Amniotic epithelial cell (primary cell): Measurements from ENCODE around the gene WFDC12.
"Not testable (repeated sequence)": the region's sequence is repeated elsewhere in the genome, so short reads cannot be mapped to it uniquely, and the experiment has no call there.

Source experiments
- DNase-seq: peaks from one replicate; pipeline ENCODE4 v3.0.0-alpha.2; 2010; ENCODE audit warnings: low read depth

The WFDC12 gene, protein sequence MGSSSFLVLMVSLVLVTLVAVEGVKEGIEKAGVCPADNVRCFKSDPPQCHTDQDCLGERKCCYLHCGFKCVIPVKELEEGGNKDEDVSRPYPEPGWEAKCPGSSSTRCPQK

DNA sequence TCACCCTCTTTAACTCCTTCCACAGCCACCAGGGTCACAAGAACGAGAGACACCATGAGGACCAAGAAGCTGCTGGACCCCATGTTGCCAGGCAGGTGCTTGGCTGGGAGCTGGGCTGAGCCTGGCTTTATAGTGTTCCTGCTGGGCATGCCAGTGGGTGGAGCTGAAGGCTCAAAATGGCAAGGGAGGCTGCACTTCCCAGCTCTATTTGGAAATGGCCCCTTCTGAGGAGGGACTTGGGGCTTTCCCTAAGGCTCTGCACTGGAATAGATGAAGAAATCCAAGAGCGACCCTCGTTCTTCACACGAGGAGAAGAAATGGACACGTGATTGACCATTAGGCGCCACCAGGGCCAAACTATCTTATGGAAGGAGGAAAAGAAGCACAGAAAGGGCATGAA lies at the start of gene WFDC12:
Gene WFDC12, minus strand, starts transcription at position 101 of the 400 bp plus-strand sequence. Its CDS starts 18 bp downstream, at position 83.
- DNase-seq, result no peak

DNA sequence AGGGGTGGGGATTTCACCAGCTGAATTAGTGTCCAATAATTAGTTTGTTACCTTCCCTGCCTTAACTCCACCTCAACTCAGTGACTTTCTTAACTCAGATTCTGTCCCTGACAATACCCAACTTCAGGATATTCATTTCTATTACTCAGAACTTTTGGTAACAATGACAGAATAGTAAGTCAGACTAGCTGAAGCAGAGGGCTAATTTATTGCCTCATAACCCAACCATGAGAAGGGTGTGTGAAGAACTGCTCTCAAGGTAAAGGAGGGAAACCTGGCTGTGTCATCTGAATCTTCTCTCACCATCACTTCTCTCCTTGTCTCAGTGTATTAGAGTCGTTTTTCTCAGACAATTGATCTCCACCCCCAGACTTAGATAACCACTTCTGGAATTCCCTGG lies 49.3 kb upstream of the WFDC12 start:
- no peak for DNase-seq

DNA sequence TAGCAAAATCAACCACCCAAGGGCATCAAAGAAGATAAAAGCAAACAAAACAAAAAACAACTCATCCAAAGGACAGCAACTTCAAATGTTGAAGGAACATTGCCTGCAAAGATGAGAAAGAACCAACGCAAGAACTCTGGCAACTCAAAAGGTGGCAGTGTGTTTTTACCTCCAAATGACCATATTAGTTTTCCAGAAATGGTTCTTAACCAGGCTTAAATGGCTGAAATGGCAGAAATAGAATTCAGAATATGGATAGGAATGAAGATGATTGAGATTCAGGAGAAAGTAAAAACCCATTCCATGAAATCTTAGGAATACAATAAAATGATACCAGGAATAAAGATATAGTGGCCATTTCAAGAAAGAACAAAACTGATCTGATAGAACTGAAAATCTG lies 40.6 kb upstream of the WFDC12 start:
- DNase-seq, result no peak

DNA sequence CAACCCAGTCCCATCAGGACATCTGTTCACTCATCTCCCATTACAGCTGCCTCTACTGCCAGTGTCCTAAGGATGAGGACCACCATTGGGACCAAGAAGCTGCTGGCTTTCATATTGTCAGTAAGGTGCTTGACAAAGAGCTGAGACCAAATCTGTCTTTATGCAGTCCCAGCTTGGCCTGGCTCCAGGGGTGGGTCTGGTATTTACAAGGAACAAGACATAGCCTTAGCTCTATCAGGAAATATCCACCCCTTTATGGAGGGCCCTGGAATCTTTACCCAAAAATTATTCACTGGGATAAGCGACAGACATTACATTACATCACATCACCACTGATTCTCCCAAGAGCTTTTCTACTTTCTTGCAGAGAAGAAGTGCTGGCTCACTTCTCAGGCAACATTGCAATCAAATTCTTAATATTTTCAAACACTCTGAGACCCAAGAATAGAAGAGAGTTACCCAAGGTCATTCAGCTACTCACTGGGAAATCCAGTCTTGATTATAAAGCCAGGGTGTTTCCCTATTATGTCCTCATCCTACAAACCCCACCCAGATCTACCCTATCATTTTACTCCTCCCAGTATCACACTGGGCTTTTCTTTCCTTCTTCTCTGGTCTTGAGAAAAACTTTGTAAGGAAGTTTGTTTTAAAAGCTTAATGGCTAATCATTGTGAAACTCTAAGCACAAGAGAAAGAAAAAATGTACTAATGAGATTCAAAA lies 39.0 kb upstream of the WFDC12 start:
- no peak for DNase-seq

DNA sequence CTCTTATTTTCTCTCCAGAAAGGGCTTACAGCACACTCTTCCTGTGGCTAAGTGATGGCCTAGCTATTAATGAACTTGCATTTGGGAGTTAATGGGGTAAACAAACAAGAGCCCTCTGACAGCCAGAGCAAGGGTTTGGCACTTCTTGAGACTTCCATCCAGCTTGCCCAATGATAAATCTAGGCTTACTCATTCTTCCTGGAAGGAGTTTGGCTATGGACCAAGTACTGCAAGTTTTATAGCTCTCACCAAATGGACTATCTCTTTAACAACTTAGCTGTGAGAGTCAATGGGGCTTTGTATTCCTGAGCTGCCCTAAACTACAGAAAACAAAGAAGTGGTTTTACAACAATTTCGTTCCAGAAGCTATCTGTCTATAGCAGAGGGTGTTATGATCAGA lies 33.7 kb upstream of the WFDC12 start:
- peak; percentile 86 for DNase-seq

DNA sequence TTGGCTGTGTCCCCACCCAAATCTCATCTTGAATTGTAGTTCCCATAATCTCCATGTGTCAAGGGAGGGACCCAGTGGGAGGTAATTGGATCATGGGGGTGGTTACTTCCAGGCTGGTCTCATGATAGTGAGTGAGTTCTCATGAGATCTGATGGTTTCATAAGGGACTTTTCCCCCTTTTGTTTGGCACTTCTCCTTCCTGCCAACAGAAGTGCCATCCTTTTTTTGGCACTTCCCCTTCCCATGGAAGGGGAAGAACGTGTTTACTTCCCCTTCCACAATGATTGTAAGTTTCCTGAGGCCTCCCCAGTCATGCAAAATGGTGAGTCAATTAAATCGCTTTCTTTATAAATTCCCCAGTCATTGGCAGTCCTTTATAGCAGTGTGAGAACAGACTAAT lies 32.4 kb upstream of the WFDC12 start:
- DNase-seq, result no peak

DNA sequence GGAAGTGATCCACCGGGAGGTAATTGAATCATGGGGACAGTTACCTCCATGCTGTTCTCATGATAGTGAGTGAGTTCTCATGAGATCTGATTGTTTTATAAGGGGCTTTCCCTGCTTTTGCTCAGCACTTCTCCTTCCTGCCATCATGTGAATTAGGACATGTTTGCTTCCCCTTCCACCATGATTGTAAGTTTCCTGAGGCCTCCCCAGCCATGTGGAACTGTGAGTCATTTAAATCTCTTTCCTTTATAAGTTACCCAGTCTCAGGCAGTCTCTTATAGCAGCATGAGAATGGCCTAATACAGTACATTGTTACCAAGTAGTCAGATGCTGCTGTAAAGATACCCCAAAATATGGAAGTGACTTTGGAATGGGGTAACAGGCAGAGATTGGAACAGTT lies 30.5 kb upstream of the WFDC12 start:
- not testable (repeated sequence) for DNase-seq

DNA sequence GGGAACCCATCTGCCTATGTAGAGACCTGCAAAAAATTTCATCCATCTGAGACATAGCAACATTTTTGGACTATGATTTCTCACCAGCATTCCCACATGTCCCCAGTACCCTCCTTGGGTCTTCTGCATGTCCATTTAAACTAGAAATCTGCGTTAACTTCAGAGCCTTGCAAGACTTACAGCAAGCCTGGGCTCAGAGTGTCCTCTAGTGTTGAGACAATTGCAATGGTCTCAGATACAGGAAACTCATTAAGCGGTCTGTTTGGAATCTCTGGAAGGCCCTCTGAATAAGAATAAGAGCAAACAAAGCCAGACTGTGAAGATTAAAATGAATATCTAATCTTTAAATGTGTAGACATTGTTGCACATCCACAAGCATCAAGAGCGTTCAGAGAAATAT lies 29.9 kb upstream of the WFDC12 start:
- DNase-seq, result peak; percentile 8

DNA sequence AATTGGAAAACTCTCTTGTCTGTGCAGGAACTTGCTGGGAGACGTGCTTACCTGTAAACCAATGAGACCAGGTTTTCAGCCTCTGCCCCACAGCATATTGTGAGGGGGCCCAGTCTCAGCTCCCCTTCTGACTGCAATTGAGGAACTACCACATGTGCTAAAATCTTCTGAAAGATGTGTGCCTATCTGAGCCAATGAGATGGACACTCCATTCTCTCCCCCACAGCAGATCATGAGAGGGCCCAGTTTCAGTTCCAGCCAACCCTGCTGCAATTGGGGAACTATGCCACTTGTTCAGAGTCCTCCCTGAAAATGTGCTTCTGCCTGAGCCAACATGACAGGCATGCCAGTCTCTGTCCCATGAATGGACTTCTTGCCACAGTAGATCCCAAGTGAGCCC lies 29.5 kb upstream of the WFDC12 start:
- DNase-seq, result no peak

DNA sequence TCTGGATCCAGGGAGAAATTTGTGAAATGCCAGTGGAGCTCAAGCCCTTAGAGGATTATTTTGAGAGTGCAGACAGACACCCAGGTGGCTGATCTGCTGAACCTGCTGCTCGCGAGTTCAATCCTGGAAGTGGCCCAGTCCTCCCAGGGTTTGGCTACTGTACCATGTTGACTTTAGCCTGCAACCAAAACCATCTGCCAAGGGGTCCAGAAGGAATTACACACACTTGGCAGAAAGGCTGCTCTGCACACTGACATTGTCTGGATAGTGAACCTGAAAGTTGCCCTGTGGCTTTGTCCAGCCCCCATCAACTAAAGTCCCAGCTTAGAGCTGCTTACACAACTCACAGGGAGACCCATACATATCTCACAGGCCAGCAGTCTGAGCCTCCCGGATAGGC lies 28.9 kb upstream of the WFDC12 start:
- no peak for DNase-seq

DNA sequence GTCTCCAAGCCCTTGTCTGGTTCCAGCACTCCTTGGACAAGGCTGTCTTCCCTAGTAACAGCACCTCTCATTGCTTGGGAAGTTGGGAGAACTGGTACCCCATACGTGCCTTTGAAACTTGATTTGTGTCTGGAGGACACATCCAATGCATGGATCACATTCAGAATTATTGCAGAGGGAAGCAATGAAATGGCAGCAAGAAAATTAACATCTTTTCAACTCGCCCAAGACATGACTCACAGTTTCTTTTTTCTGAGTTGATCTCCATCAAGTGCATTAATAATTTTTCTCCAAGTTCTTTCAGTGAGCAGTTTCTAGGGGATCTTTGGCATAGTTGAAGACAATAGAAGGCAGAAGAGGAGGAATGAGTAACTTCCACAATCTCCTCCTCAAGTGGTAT lies 28.1 kb upstream of the WFDC12 start:
- no peak for DNase-seq

DNA sequence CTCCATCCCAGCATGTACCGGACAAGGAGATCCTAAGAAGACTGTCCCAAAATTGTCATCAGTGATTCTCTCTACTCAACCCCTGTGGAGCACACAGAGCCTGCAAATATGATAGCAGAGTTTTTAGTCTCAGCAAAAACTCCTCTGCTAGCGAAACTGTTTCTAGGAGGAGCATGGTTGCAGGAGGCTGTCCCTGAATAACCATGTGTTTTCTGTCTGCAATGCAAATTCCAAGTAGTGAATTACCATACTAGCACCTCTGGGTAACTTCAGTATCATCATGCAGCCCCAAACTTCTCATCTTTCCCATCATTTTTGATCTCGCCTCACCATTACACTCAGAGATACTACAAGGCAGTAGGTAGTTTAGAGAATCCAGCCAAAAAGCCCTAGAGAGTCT lies 24.8 kb upstream of the WFDC12 start:
- no peak for DNase-seq

DNA sequence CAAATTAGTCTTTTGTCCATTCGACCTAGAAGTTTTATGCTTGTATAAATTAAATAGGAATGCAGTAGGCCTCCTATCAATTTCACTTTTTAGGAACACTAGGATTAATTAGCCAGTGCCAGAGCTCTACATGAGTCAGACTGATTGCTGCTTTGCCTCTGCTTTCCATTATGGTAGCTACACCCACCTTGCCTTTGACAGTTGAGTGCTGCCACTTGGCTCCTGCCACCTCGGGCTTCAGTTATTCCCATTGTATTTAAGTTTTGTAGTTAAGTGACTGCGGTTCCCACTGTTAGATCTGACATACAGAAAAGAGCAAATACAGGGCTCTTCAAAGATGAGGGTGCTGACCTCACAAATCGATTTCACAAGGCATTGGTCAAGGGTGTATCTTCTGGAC lies 16.6 kb upstream of the WFDC12 start:
- DNase-seq, result no peak

DNA sequence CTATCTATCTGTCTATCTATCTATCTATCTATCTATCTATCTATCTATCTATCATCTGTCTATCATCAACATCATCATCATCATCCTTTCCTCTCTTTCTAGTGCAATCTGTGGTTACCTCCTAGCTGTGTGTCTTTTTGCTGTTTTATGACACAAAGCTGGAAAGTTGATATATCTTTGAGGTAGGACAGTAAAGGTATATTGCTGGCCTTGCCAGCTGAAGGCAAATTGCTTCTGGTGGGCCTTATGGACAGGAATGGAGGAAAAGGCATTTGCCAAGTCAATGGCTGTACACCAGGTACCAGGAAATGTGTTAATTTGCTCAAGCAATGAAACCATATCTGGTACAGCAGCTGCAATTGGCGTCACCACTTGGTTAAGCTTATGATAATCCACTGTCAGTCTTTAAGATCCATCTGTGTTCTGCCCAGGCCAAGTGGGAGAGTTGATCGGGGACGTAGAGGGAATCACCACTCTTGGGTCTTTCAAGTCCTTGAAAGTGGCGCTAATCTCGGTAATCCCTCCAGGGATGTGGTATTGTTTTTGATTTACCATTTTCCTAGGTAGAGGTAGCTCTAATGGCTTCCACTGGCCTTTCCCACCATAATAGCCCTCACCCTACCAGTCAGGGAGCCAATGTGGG lies 15.6 kb upstream of the WFDC12 start:
- DNase-seq, result not testable (repeated sequence)

DNA sequence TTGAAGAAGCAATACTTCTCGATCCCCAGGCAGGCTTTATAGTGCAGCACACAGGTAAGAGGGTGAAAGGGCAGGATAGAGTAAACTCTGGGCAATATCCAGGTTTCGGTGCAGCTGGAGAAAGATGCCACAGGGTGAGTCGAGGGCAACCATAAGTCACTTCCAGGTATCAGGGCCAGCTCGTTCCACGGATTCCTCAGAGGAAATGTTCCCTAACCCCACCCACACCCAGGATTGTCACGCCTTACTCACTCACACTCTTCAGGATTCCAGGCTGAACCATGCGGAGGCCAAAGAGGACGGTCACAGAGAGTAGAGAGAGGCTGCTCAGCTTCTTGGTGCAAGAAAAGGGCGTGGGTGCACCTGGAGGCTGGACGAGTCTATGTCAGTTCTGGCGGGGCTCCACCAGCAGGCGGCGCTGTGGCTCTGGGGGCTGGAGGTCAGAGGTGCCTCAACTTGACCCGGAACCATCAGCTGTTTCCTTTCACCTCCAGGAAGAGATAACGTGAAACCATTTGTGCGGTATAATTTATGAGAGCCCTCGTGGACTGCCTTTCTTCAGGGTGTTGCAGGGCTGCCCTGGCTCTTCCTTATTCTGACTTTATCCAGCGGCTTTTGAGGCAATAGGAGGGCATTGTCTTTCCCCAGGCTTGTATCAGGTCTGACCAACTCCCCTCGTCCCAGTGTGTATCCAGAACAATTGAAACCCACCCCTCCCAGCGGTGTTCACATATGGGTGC lies 14.5 kb upstream of the WFDC12 start:
- peak; percentile 25 for DNase-seq

DNA sequence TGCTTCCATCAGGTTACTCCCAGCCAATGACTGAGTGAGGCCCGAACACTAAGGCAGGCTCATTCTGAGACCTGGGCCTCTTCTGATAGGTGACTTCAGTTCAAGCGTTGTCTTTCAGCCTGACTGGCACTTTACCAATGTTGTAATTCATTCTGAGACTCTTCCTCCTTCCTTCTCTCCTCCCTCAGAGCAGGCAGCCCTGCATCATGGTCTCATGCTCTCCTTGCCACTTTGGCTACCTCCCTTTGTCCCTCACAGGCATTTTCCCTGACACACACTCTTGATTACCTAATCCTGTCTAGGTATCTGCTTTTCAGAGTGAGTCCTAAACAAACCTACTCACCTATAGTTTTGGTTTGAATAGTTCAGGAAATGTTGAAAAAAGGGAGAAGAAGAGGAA lies 12.6 kb upstream of the WFDC12 start:
- DNase-seq, result no peak

DNA sequence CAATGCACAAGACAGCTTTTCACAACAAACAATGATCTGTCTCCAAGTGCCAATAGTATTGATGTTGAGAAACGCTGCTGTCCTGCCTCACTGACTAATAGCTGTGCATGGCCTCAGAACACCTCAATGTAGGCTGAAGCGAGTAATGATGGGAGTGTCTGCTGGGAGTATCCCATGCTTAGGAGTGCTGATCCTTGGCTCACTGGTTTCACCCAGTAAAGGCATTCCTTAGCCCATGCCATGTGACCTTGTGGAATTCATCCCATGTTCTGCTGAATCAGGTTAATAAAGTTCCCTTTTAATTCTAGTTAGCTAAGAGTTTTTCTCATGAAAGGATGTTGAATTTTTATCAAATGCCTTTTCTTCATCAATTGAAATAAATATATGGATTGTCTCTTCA lies 3.8 kb upstream of the WFDC12 start:
- peak; percentile 41 for DNase-seq

DNA sequence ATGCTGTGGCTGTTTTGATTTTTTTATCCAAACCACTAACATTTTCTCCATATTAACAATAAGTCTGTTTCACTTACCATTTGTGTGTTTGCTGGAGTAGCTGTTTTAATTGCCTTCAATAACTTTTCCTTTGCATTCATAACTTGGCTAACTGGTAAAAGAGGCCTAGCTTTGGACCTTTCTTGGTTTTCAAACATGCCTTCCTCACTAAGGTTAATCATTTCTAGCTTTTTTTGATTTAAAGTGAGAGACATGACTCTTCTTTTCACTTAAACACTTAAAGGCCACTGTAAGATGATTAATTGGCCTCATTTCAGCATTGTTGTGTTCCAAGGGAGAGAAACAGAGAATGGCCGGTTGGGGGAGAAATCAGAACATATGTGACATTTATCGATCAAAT lies 2.9 kb downstream of the WFDC12 start:
- DNase-seq, result no peak

DNA sequence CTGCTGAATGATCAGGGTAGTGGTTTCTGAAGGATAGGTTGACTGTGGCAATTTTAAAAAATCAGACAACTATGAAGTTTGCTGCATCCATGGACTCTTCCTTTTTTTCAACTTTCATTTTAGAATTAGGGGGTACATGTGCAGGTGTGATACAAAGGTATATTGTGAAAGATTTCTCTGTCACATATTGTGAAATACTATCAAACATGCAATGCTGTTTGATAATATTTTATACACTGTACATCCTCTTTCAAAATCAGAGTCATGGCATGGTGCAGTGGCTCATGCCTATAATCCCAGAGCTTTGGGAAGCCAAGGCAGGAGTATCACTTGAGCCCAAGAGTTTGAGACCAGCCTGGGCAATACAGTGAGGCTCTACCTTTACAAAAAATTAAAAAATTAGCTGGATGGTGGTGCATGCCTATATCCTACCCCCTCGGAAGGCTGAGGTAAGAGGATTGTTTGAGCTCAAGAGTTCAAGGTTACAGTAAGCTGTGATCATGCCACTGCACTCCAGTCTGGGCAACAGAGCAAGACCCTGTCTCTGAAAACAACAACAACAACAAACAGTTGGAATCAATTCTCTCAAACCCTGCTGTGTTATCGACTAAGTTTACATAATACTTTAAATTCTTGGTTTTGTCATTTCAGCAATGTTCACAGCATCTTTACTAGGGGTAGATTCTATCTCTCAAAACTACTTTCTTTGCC lies 4.6 kb downstream of the WFDC12 start:
- DNase-seq, result no peak

DNA sequence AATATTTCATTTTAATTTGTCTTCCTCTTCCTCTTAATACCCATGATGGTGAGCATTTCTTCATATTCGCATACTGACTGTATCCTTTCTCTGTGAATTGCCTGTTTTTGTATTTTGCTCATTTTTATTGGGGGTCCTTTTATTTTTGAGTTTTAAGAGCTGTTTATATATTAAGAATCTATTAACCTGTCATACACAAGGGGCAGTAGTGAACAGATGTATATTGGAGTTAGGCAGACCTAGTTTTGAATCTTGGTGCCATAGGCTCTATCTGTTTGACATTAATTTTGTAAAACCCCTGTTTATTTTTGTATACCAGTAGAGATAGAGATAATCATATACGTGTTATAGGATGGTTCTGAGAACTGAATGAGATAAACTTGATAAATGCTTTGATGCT lies 6.2 kb downstream of the WFDC12 start:
- no peak for DNase-seq

DNA sequence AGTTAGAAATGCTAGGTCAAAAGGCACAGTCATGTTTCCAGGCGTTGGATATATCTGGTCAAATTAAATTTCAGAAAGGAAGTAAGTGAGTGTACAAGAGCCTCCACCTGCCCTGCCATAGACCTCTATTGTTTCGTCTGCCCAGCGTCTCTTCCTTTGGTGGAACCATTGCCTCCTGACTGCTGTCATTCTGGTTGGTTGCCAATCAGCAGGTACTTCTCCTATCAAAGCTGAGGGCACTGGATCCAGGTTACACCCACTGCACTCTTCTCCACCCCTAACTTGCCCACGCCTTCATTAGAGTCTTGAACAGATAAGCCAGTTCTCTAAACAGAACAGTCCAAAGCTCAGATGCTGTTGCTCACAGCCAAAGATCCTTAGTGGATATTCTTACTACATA lies 6.7 kb downstream of the WFDC12 start:
- no peak for DNase-seq

DNA sequence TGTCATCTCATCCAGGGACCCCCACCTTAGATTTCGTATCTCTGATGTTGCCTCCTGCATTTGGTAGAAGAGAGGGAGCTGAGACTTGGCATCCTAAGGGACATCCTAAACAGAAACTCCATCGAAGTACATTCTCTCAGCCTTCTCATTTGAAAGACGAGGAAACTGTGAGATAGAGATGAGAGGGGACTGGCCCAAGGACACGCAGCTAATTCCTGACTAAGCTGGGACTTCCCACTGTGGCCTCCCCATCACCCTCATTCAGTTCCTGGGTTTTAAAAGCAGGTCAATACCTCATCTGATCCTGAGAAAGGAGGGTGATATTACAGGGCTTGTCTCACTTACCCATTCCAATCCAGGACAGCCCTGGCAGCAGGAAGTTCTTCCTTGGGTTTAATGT lies 8.4 kb downstream of the WFDC12 start:
- no peak for DNase-seq
